Fibroblast of pulmonary artery (primary cell): ENCODE data around the gene ST3GAL6.

Experiments
- DNase-seq: peaks from one replicate; pipeline ENCODE4 v3.0.0-alpha.2; 2010; ENCODE audit warnings: low read depth
- H3K4me3 ChIP-seq: replicated peaks from 2 replicates; pipeline ENCODE4 v1.5.1; 2011; ENCODE audit warnings: low read depth, mild to moderate bottlenecking, control low read depth, low read length, moderate library complexity
- CTCF ChIP-seq: IDR thresholded peaks from 2 replicates; pipeline ENCODE4 v1.5.1; 2011; ENCODE audit warnings: mild to moderate bottlenecking, control low read depth, low read length, inconsistent platforms; ENCODE audit errors: missing control alignments

ST3GAL6 gene

DNA sequence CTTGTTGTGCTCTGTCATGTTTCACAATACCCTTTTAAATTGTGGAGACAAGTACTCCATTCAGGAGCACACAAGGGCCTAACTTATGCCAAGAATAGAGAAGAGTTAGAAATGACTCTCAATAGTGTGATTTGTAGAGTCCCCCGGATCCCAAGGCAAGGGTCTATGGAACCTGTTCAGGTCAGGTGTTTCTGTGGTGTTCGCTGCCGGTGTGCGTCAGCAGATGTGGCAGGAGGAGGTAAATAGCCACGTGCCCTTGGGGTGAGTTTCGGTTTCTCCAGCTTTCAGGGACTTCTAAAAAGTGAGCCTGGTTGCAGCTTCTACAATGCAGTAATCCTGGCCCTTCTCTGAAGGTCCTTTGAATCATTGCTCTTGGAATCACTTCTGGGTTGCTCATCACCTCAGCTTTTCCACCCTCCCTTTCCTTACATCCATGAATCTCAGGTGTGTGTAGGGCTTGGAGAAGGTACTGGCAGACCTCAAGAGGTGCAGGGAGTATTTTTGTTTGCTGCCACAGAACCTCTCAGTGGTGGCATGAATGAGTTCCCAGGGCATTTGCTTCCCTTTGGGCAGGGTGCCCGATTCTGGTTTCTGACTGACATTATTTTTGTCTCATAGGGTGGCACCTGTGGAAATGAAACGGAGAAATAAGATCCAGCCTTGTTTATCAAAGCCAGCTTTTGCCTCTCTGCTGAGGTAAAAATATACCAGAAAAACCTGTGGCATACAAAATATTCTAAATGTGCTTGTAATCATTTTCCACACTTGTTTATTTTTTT lies 7.3 kb downstream of the ST3GAL6 start:
- TF ChIP-seq CTCF, result no peak
- H3K4me3 ChIP-seq, result no peak overlapping the region
- DNase-seq, result no peak

DNA sequence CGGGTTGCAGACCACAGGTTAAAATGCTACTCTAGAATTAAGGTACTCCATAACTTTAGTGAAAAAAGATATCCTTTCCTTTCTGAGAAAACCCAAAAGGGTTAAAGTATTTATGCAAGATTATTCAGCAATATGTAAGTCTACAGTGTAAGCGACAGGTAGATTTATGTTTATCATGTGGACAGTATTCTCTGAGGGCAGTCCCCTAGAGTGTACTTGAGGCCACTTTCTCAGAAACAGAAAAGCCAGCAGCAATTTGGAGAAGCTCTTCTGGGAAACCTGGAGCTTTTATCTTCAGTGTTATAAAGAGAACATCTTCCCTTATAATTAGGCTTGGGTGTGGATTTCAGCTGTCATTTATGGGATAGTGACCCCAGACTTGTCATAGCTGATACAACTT lies 8.9 kb downstream of the ST3GAL6 start:
- no peak for DNase-seq
- TF ChIP-seq CTCF, result no peak
- H3K4me3 ChIP-seq, result no peak overlapping the region

GRCh38 chr3:98775459-98776139 lies 12.5 kb downstream of the ST3GAL6 start:
- H3K4me3 ChIP-seq, result no peak overlapping the region
- DNase-seq, result no peak
- no peak for TF ChIP-seq CTCF

DNA sequence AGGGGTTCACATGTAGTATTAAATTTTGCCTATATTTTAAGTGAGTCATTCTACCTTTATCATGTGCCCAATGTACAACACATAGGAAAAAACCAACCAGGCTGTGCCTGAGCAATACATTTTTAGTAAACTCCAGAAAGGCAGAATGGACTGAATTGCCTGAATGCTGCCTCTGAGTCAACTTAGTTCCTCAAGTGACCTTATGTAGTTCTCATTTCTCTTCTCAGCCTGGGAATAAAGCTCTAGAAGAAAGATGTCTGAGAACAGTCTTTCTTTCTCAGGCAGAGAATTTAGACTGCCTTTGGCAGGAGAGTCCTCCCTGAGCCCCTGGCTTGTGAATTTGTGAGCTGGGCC lies 13.0 kb downstream of the ST3GAL6 start:
- TF ChIP-seq CTCF, result no peak
- no peak for DNase-seq

GRCh38 chr3:98777286-98777685 lies 14.1 kb downstream of the ST3GAL6 start:
- H3K4me3 ChIP-seq, result no peak overlapping the region

More for the DNA sequence above, 13.0 kb downstream of the ST3GAL6 start:
- no peak overlapping the region for H3K4me3 ChIP-seq

GRCh38 chr3:98777801-98778220 lies 14.7 kb downstream of the ST3GAL6 start:
- peak; percentile 33 for TF ChIP-seq CTCF
- H3K4me3 ChIP-seq, result no peak overlapping the region
- peak; percentile 85 for DNase-seq

More at GRCh38 chr3:98777286-98777685, 14.1 kb downstream of the ST3GAL6 start:
- TF ChIP-seq CTCF, result no peak
- no peak for DNase-seq

GRCh38 chr3:98778383-98778782 lies 15.2 kb downstream of the ST3GAL6 start:
- TF ChIP-seq CTCF, result no peak
- no peak overlapping the region for H3K4me3 ChIP-seq
- no peak for DNase-seq
